Endothelial cell of umbilical vein (primary cell): Measurements from ENCODE around the gene INSRR. TPM values are rescaled to one million over a fixed set of nuclear protein-coding genes. Genes with fewer than 3 reads are reported as not detected.

Experiments
- BruUV-seq: library from RNA; stranded (reverse); fragments of 400-500 nt; replicated peaks from 2 replicates; lab custom pipeline; 2021; lab: Mats Ljungman, UMichigan
- CTCF ChIA-PET: fragments of 300-600, 350-600 bp; sonication (Branson Sonifier 250); formaldehyde crosslinking; loops from one replicate; lab custom pipeline; 2021; ENCODE audit warnings: antibody characterized with exemption, inconsistent platforms; lab: Charles Lee
- POLR2A ChIA-PET: fragments of 300-600, 350-600 bp; sonication (Branson Sonifier 250); formaldehyde crosslinking; loops from one replicate; lab custom pipeline; 2021; ENCODE audit warnings: antibody characterized with exemption, inconsistent platforms; lab: Charles Lee
- DNase-seq: peaks from one replicate; pipeline ENCODE4 v3.0.0-alpha.2; 2011; ENCODE audit warnings: low read depth, low spot score
- FAIRE-seq: peaks from 2 replicates; lab custom pipeline; 2011; peaks lifted over from hg19 to GRCh38; lab: Jason Lieb, UNC
- H2AFZ ChIP-seq: 2 replicates; pipeline ENCODE4 v1.6.0; 2012; ENCODE audit warnings: low read depth, low read length, control low read depth, inconsistent platforms
- H3K27ac ChIP-seq: 2 replicates; pipeline ENCODE4 v1.5.1; 2011; ENCODE audit warnings: low read depth, mild to moderate bottlenecking, control low read depth, low read length, moderate library complexity; ENCODE audit not compliant: insufficient read depth
- H3K27me3 ChIP-seq, 2 experiments: 2 replicates each; pipeline versions ENCODE4 v1.6.0 to v1.6.1; 2011; ENCODE audit warnings: low read length in 2 of 2, mixed read lengths in 1 of 2; ENCODE audit not compliant: control insufficient read depth in 2 of 2, insufficient read depth in 2 of 2
- H3K36me3 ChIP-seq, 2 experiments: 2 replicates in 1 of 2; 3 replicates in 1 of 2; pipeline ENCODE4 v1.5.1; 2011; ENCODE audit warnings: low read length in 2 of 2, mild to moderate bottlenecking in 1 of 2, moderate library complexity in 1 of 2; ENCODE audit not compliant: control insufficient read depth in 2 of 2, insufficient read depth in 2 of 2; ENCODE audit errors: extremely low read depth in 1 of 2
- H3K4me1 ChIP-seq: 3 replicates; pipeline ENCODE4 v1.5.1; 2011; ENCODE audit warnings: mild to moderate bottlenecking, low read length; ENCODE audit not compliant: control insufficient read depth, insufficient read depth; ENCODE audit errors: extremely low read depth
- H3K4me2 ChIP-seq: 2 replicates; pipeline ENCODE4 v1.6.1; 2011; ENCODE audit warnings: low read length, control low read depth, mixed read lengths; ENCODE audit not compliant: insufficient read depth
- H3K4me3 ChIP-seq, 3 experiments: fragments of 200-600 bp in 1 of 3; sonication (generic), shearing (Covaris generic) in 1 of 3; replicated peaks in 1 of 3; 2 replicates each; pipeline ENCODE4 v1.5.1; 2011 to 2016; ENCODE audit warnings: control low read depth in 3 of 3, low read length in 3 of 3, mild to moderate bottlenecking in 2 of 3, inconsistent platforms in 1 of 3, low read depth in 1 of 3, moderate library complexity in 1 of 3; ENCODE audit not compliant: insufficient read depth in 1 of 3
- H3K79me2 ChIP-seq: 2 replicates; pipeline ENCODE4 v1.6.0; 2012; ENCODE audit warnings: low read length, inconsistent platforms; ENCODE audit not compliant: control insufficient read depth, insufficient read depth
- H3K9ac ChIP-seq: replicated peaks from 2 replicates; pipeline ENCODE3; 2011; ENCODE audit warnings: low read length, control low read depth; ENCODE audit not compliant: insufficient read depth; ENCODE audit errors: extremely low read depth
- H3K9me1 ChIP-seq: replicated peaks from 3 replicates; pipeline ENCODE4 v1.6.0; 2011; ENCODE audit warnings: mild to moderate bottlenecking, low read length; ENCODE audit not compliant: control insufficient read depth, insufficient read depth; ENCODE audit errors: extremely low read depth
- H3K9me3 ChIP-seq: replicated peaks from 2 replicates; pipeline ENCODE4 v1.5.1; 2012; ENCODE audit warnings: low read length, inconsistent platforms; ENCODE audit not compliant: control insufficient read depth, insufficient read depth
- H4K20me1 ChIP-seq: replicated peaks from 2 replicates; pipeline ENCODE3; 2011; ENCODE audit warnings: mild to moderate bottlenecking, low read length; ENCODE audit not compliant: control insufficient read depth, insufficient read depth; ENCODE audit errors: extremely low read depth
- CTCF ChIP-seq, 2 donors: IDR thresholded peaks; 1 replicate in 1 of 2; 2 replicates in 1 of 2; pipeline ENCODE4 v1.5.1; 2011; ENCODE audit warnings: low read length in 2 of 2, mild to moderate bottlenecking in 2 of 2, moderate library complexity in 2 of 2, control low read depth in 1 of 2, inconsistent platforms in 1 of 2, low read depth in 1 of 2; ENCODE audit not compliant: insufficient read depth in 1 of 2; ENCODE audit errors: extremely low read depth in 1 of 2
- EZH2 ChIP-seq: IDR thresholded peaks from 2 replicates; pipeline ENCODE4 v1.6.1; 2012; ENCODE audit warnings: borderline replicate concordance, low read depth, mild to moderate bottlenecking, moderate library complexity, low read length, inconsistent platforms; ENCODE audit not compliant: severe bottlenecking
- FOS ChIP-seq: IDR thresholded peaks from 2 replicates; pipeline ENCODE4 v1.6.1; 2011; ENCODE audit warnings: mild to moderate bottlenecking, low read length, moderate library complexity, borderline replicate concordance; ENCODE audit not compliant: insufficient read depth
- GATA2 ChIP-seq: IDR thresholded peaks from 2 replicates; pipeline ENCODE4 v1.7.0; 2011; ENCODE audit warnings: low read depth, mild to moderate bottlenecking, moderate library complexity, mixed read lengths, low read length; ENCODE audit not compliant: insufficient read length, insufficient read depth
- JUN ChIP-seq: IDR thresholded peaks from 2 replicates; pipeline ENCODE4 v1.6.1; 2011; ENCODE audit warnings: borderline replicate concordance, low read depth; ENCODE audit not compliant: insufficient read length, insufficient read depth
- MAX ChIP-seq: IDR thresholded peaks from 2 replicates; pipeline ENCODE4 v1.6.1; 2011; ENCODE audit not compliant: insufficient read depth, insufficient read length
- MYC ChIP-seq: IDR thresholded peaks from one replicate; pipeline ENCODE4 v1.6.1; 2011; ENCODE audit warnings: mild to moderate bottlenecking, low read depth, low read length
- POLR2A ChIP-seq: IDR thresholded peaks from 2 replicates; pipeline ENCODE4 v1.6.1; 2012; ENCODE audit warnings: low read depth, mild to moderate bottlenecking, control low read depth, low read length
- POLR2AphosphoS5 ChIP-seq: IDR thresholded peaks from 2 replicates; pipeline ENCODE4 v1.6.1; 2012; ENCODE audit warnings: low read depth, mild to moderate bottlenecking, control low read depth, low read length, moderate library complexity; ENCODE audit not compliant: insufficient read depth
- dilution Hi-C: fragments of 300-500 bp; cut with MboI; formaldehyde crosslinking; loops from one replicate; pipeline ENCODE4 v1.15.0; 2019; ENCODE audit warnings: low sequenced_read_pairs; ENCODE audit not compliant: extremely low pct_ligation_motif_present
- intact Hi-C: fragments of 100-400 bp; cut with micrococcal nuclease; formaldehyde crosslinking; loops from one replicate; pipeline ENCODE4 v1.10.0; 2022
- polyA plus RNA-seq, 4 experiments: library from polyadenylated mRNA; depleted of rRNA in 3 of 4; stranded (reverse) in 3 of 4; unstranded in 1 of 4; fragments of >200 nt; gene quantifications; 2 replicates each; pipeline versions ENCODE4 v1.2.1 to v1.2.3, GENCODE V29; 2011 to 2012; ENCODE audit warnings: missing spikeins in 1 of 4
- total RNA-seq: library from RNA; stranded (reverse); gene quantifications from 2 replicates; pipeline ENCODE4 v1.2.3, GENCODE V29; 2021

The INSRR gene
- total and polyA plus RNA-seq, 2 donors (not counting 3 experiments of a cell fraction or from before 2014, with no cell fraction given): not detected

DNA sequence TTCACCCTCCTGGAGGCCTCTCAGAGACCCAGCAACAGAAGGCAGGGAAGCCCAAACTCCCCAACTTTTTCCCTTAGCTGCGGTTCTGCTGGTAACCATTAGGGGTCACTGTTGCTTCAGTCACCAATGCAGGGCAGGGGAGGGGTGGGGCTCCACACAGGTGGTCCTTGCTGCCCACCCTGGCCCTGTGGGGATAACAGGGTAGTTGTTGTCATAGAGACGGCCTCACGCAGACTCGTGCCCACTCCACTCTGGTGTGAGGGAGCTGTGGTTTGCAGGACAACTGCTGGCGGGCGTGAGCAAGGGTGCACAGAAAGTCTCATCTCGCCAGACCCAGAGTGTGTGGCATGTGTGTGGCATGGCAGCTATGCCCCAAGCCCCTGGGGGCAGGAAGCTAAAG is 19.9 kb downstream of the INSRR start:
- no peak overlapping the region for H3K27ac ChIP-seq
- H3K9ac ChIP-seq: no peak overlapping the region
- H3K27me3 ChIP-seq: peaks cover 30 to 41% of the 10 kb centered on the region in 2 experiments
- H3K4me3 ChIP-seq: no peak overlapping the region
- no peaks in the 10 kb centered on the region for H3K36me3 ChIP-seq
- DNase-seq: peak; percentile 30
- ChIA-PET POLR2A (no interaction called here), CTCF (interaction anchor here (0.9 to 4.5 kb wide), 31 partner anchors 10 to 316 kb away, joined by 3 to 144 read pairs (median 5); partner anchors contain the start of genes INSRR, NTRK1 and PEAR1)
- H3K9me1 ChIP-seq: no peaks in the 10 kb centered on the region
- FAIRE-seq: peak; percentile 62
- no peak overlapping the region for H3K4me2 ChIP-seq
- peaks cover 16% of the 10 kb centered on the region for H3K4me1 ChIP-seq
- no peaks in the 10 kb centered on the region for H3K79me2 ChIP-seq
- no peaks in the 10 kb centered on the region for H3K9me3 ChIP-seq
- peak; percentile 82 to 88 for TF ChIP-seq CTCF (IDR thresholded peaks at IDR 0.05; ENCODE audit: extremely low read depth in 1 of 2, insufficient read depth in 1 of 2, low read depth in 1 of 2, low read length in 2 of 2)
- no peak for TF ChIP-seq MAX
- no peaks in the 10 kb centered on the region for H4K20me1 ChIP-seq
- no TSS peak for BruUV-seq
- dilution Hi-C loops (no loop called here), intact Hi-C loops (loop anchor here (1.0 to 2.0 kb wide), 3 partner anchors 22 to 88 kb away; partner anchors contain the start of gene NTRK1)
- no peak overlapping the region for H2AFZ ChIP-seq

GRCh38 chr1:156836892-156837291 is 22.0 kb downstream of the INSRR start:
- H3K27me3 ChIP-seq: peaks cover 33 to 46% of the 10 kb centered on the region in 2 experiments
- H3K4me2 ChIP-seq: no peak overlapping the region
- H3K4me3 ChIP-seq: no peak overlapping the region
- no peaks in the 10 kb centered on the region for H3K36me3 ChIP-seq
- TF ChIP-seq EZH2 (no peak), FOS (no peak), POLR2A (no peak), JUN (no peak), POLR2AphosphoS5 (no peak), CTCF (IDR thresholded peaks at IDR 0.05; ENCODE audit: extremely low read depth in 1 of 2, insufficient read depth in 1 of 2, low read depth in 1 of 2, low read length in 2 of 2) (no peak), MYC (no peak), GATA2 (no peak), MAX (no peak)
- H3K79me2 ChIP-seq: no peaks in the 10 kb centered on the region
- no peak overlapping the region for H3K27ac ChIP-seq
- intact Hi-C loops: no loop called here
- ChIA-PET CTCF (interaction anchor here (0.6 to 4.5 kb wide), 13 partner anchors 9 to 147 kb away, joined by 3 to 144 read pairs (median 23); partner anchors contain the start of genes INSRR, LRRC71, NTRK1 and PEAR1), POLR2A (no interaction called here)
- no peak for FAIRE-seq
- BruUV-seq: no TSS peak
- dilution Hi-C loops: no loop called here
- no peaks in the 10 kb centered on the region for H3K9me1 ChIP-seq
- H3K9ac ChIP-seq: no peak overlapping the region
- H3K9me3 ChIP-seq: no peaks in the 10 kb centered on the region
- peaks cover 9% of the 10 kb centered on the region for H3K4me1 ChIP-seq
- H2AFZ ChIP-seq: no peak overlapping the region
- no peaks in the 10 kb centered on the region for H4K20me1 ChIP-seq
- no peak for DNase-seq
